DMS79 treated with DMSO at 0.1 percent for 48 hours (cell line): ENCODE results near the gene BHLHE41.

ENCODE experiments used
- DNase-seq: peaks from one replicate; lab custom pipeline; 2025; lab: John Stamatoyannopoulos, UW

The BHLHE41 gene

GRCh38 chr12:26077915-26078702 lies 46.7 kb downstream of the BHLHE41 start:
- no peak for DNase-seq
